ENCODE results near the gene TPRG1L.

DNA sequence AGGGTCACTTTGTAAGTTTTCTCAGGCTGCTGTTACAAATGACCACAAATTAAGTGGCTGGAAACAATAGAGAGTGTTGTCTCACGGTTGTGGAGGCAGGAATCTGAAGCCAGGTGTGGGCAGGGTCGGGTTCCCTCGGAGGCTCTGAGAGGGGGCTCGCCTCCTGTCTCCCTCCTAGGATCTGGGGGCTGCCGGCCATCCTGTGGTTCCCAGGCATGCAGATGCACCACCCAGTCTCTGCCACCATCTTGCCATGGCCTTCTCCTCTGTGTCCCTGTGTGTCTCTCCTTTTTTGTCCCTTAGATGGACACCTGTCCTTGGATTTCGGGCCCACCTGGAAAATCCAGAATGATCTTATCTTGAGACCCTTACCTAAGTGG, 32.3 kb downstream of the TPRG1L start:
- TF ChIP-seq POLR2A (IDR thresholded peaks at IDR 0.05; ENCODE audit: low read depth) (no peak), POLR2AphosphoS5 (IDR thresholded peaks at IDR 0.05) (no peak)
- TF ChIP-seq, protein P1, sequence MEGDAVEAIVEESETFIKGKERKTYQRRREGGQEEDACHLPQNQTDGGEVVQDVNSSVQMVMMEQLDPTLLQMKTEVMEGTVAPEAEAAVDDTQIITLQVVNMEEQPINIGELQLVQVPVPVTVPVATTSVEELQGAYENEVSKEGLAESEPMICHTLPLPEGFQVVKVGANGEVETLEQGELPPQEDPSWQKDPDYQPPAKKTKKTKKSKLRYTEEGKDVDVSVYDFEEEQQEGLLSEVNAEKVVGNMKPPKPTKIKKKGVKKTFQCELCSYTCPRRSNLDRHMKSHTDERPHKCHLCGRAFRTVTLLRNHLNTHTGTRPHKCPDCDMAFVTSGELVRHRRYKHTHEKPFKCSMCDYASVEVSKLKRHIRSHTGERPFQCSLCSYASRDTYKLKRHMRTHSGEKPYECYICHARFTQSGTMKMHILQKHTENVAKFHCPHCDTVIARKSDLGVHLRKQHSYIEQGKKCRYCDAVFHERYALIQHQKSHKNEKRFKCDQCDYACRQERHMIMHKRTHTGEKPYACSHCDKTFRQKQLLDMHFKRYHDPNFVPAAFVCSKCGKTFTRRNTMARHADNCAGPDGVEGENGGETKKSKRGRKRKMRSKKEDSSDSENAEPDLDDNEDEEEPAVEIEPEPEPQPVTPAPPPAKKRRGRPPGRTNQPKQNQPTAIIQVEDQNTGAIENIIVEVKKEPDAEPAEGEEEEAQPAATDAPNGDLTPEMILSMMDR (IDR thresholded peaks at IDR 0.05): no peak

All from esophagus muscularis mucosa (tissue), 3 donors.